HG03196 (cell line): Measurements from ENCODE around the gene ESRRA.

Experiments
- ATAC-seq: cut with Tn5 transposase; IDR thresholded peaks from one replicate; pipeline ENCODE4 v1.9.1; 2021; ENCODE audit not compliant: unreplicated experiment

The ESRRA gene

GRCh38 chr11:64269540-64270220, 35.6 kb upstream of the ESRRA start:
- ATAC-seq, result peak; percentile 60

- no peak for ATAC-seq
Measured at GRCh38 chr11:64275031-64275800, 30.1 kb upstream of the ESRRA start.

- no peak for ATAC-seq
Measured at GRCh38 chr11:64275841-64276240, 29.5 kb upstream of the ESRRA start.

- no peak for ATAC-seq
Measured at GRCh38 chr11:64276653-64277431, 28.5 kb upstream of the ESRRA start.

DNA sequence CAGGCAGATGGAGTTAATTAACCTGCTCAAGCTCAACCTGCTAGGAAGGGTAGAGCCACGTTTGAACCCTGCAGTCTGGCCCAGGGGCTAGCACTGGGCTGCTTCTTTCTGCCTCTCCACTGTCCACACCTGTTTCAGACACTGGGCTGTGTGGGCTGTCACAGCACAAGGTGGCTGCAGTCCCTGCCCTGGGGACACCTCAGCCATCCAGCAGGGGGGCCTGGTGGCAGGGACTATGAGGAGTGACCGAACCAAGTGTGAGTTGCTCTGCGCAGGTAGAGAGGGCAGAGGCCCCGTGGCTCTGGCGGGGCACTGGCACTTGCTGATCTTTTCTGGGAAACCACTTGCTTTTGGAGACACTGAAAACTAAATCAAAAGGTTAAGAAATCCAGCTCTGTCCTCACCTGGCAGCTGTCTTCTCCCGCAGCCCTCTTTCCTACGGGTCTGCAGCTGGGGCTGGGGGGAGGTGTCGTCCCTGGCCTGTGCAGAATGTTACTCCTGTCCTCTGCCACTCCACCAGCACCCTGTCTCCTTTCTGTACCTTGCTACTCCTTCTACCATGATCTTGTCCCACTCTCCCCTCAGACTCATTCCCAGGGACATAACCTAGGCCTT, 26.6 kb upstream of the ESRRA start:
- ATAC-seq, result no peak

DNA sequence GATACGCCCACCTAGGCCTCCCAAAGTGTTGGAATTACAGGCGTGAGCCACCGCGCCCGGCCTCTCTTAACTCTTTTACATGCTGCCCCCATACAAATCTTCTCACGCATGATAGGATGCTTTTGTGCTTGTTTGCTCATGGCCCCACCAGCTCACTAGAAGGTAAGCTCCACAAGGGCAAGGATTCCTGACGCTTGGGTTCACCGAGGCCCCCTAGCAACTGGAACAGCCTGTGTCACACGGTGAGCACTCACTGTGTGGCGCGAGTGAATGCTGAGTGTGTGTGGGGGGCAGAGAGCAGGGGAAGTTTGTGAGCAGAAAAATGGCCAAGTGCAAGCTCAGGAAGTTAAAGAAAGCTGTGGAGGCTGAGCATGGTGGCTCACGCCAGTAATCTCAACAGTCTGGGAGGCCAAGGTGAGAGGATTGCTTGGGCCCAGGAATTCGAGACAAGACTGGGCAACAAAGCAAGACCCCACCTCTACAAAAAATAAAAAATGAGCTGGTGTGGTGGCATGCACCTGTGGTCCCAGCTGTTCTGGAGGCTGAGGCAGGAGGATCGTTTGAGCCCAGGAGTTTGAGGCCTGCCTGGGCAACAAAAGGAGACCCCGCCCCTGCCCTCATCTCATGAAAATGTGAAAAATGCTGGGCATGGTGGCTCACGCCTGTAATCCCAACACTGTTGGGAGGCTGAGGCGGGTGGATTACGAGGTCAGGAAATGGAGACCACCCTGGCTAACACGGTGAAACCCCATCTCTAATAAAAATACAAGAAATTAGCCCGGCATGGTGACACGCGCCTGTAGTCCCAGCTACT, 23.2 kb upstream of the ESRRA start:
- no peak for ATAC-seq

- ATAC-seq, result no peak
Measured at GRCh38 chr11:64283092-64283491, 22.2 kb upstream of the ESRRA start.

DNA sequence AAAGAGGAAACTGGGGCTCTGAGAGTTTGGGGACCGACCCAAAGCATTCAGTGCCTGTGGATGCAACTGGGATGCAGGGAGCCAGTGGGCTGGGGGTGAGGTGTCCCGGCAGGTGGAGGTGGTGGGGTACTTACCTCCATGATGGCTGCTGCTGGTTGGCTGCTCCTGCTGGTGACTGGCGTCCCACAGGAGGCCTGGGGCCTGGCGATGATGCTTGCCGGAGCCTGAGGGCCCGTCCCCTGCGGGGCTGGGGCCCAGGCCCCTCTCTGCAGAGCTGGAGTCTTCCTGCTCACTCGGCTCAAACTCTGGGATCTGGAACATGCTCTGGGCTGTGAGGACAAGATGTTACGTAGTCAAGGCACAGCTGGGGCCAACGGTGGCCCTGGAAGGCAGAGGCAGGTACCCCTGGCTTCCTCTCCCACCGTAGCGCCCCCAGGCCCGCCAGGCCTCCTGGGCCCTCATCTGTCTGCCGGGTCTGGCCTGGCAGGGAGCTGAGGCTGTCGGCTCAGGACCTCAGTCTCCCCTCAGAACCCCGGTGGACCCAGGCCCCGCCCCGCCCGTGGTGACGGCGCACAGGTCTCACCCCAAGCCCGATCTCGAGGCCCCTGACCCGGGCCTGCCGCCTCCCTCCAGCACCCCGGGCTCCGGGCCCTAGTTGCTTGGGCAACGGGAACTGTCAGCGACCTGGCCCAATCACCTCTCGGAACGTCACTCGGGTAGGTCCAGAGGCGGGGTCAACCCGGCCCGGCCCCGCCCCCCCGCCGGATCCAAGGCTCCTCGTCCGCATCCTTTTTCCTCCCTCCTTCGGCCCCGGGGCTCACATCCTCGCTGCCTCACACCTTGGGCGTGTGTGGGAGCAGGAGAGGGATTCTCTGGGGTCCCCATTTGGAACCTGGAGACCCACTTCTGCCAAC, 21.0 kb upstream of the ESRRA start, which contains the start of gene BAD:
Gene BAD (minus strand): TSS at position 618 of the 914 bp plus-strand sequence. CDS start 297 bp downstream, at position 321.
- peak; percentile 56 for ATAC-seq

GRCh38 chr11:64284962-64285884, 20.1 kb upstream of the ESRRA start, which contains the start of gene GPR137:
TSS of gene GPR137 (plus strand) at chr11:64285848. CDS start at chr11:64286525, 677 bp downstream.
- peak; percentile 51 for ATAC-seq

GRCh38 chr11:64285885-64286800, 19.2 kb upstream of the ESRRA start:
- no peak for ATAC-seq

DNA sequence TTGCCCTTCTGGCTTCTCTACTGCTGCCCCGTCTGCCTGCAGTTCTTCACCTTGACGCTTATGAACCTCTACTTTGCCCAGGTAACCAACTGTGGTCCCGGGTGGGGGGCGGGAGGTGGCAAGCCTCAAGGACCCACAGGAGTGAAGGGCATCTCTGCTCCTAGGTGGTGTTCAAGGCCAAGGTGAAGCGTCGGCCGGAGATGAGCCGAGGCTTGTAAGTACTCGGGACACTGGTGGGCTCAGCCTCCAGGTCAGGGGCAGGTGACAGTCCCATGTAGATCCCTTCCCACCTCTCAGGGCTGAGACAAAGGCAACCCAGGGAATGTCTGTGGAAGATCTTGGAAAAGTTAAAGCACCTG, 18.5 kb upstream of the ESRRA start:
- ATAC-seq, result no peak

- ATAC-seq, result no peak
Measured at GRCh38 chr11:64287676-64288352, 17.5 kb upstream of the ESRRA start.

DNA sequence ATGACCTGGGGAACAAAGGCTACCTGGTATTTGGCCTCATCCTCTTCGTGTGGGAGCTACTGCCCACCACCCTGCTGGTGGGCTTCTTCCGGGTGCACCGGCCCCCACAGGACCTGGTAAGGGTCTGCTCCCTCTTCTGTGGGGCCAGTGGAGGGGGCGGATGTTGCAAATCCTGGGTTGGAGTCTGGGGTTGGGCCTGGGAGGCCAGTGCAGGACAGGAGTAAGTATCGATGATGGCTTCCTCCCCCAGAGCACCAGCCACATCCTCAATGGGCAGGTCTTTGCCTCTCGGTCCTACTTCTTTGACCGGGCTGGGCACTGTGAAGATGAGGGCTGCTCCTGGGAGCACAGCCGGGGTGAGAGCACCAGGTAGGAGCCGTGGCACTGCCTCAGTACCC, 17.0 kb upstream of the ESRRA start:
- no peak for ATAC-seq

- ATAC-seq, result no peak
Measured at GRCh38 chr11:64289002-64289564, 16.2 kb upstream of the ESRRA start.

GRCh38 chr11:64290352-64291261, 14.7 kb upstream of the ESRRA start:
- no peak for ATAC-seq
